NCI-H2107 treated with DMSO at 0.1 percent for 48 hours (cell line): ENCODE results near the gene NDUFB5.
A peak's percentile ranks its signal among the peaks of the same experiment; 100 is the strongest.

Experiments
- DNase-seq: peaks from one replicate; lab custom pipeline; 2025; ENCODE audit not compliant: unreplicated experiment; lab: John Stamatoyannopoulos, UW

The NDUFB5 gene

DNA sequence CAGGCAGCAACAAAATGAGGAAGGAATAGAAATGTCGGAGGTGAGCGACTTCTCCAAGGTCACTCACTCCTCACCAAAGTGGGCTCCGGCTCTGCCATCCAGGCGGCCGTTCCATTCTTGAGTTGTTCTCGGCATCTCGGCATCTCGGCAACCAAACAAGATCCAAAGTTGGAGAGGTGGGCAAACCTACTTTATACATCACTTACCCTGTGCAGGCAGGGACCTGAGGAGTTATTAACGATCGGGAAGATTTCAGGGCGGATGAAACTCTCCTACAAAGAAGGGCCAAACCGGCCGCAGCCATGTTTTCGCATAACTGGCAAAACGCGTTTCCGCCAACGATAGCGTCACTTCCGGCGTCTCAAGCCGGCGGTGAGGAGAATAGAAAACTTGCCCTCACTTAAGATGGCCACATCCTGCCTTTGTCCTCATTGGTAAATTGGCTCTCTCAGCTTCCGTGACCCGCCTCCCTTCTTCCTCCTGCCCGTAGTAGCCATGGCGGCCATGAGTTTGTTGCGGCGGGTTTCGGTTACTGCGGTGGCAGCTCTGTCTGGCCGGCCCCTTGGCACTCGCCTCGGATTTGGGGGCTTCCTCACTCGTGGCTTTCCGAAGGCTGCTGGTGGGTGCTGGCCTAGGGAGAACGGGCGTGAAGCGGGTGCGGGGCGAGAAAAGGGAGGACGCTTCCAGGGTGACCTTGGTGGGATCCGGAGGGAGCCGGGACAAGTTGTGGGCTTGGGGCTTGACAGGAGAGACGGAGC lies at the start of gene NDUFB5, which contains the start of gene MRPL47:
Gene NDUFB5 (plus strand): TSS at position 474 of the 758 bp plus-strand sequence. CDS start 22 bp downstream, at position 496.
Gene MRPL47 (minus strand): TSS at position 318 of the 758 bp plus-strand sequence. CDS start 14 bp downstream, at position 304.
- DNase-seq: peak; percentile 100

DNA sequence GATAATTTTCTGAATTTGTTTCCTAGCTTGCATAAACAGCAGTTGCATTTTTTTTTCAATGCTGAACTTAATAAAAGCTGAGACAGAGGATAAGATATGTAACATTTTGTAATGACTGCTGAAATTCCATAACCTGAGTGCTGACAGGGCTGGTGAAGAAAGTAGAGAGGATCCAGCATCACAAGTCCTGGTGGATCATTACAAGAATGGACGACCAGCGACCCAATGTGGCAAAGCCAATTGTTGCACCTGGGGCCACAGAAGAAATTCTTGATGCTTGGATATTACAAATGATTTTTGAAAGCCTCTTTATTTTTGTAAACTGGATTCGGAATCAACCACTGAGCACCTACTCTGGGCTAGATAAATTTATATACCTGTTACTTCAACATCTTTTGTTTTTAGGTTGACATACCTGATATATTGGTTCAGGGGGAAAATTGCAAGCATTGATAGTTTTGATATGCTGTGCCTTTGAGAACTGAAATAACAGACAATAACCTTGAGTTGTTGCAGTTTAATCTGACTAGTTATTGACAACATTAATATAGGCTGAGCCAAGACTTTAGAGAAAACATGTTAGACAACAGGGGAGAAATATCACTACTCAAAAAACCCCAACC lies 45.7 kb upstream of the NDUFB5 start:
- peak; percentile 75 for DNase-seq

DNA sequence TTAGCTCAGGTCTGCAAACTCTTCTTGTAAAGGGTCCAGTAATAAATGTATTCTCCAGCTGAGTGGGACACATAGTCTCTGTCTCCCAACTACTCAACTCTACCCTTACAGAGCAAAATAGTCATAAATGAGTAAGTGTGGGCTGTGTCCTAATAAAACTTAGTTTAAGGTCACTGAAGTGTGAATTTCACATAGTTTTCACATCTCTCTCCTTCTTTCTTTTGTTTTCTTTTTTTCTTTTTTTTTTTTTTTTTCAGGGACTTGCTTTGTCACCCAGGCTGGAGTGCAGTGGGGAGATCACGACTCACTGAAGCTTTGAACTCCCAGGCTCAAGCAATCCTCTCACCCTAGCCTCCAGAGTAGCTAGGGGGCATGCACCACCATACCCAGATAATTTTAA lies 43.8 kb upstream of the NDUFB5 start:
- no peak for DNase-seq

DNA sequence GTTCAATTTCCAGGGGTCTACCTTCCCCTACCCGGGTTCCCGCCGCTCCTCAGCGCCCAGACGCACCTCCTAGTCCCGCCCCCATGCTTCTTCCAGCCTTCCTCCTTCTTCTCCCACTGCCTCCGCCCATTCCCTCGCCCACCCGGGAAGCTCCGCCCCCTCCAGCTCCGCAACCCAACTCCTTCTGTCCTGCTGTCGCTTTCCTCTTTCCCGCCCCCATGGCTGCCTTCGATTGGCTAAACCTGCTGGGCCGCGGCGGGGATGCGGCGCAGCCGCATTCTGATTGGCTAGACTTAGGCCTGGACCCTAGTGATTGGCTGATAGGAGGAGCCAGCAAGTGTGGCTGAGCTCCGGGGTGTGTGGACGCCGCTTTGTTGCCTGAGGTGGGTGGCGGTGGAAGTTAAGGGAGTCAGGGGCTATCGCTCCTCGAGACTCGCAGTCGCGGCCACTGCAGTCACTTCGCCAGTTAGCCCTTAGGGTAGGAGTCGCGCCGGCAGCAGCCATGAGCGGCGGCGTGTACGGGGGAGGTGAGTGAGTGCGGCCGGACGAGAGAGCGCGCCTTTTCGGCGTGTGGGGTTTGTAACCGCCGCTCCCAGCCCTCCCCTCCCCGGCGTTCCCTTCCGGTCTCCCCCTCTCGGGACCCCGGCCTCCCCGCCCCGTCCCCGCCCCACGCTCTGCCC lies 41.9 kb upstream of the NDUFB5 start, which contains the start of gene ACTL6A:
Gene ACTL6A (plus strand): TSS at position 336 of the 680 bp plus-strand sequence. CDS start 167 bp downstream, at position 503.
- peak; percentile 100 for DNase-seq

DNA sequence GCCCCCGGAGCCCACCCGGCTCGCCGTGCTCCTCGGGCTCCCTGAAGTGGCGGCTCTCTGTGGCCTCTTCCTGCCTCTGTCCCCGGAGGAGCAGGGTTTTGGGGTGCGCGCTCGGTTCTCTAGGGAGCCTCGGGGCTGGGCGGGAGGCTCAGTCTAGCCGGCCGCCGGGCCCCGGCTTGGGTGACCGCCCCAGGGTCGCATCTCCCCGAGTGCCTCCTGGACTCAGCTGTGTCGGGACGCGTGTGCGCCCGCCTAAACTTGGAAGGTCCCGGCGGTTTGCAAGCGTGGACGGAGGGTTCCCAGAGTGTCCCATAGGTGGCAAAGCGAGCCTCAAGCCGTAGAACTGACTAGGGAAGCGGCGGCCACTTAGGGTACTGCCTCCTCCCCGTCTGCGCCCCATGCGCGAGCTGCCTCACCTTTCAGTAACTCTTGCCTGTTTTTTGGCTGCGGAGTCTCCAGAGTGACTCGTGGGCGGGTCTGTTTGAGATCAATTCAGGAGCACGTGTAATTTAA lies 41.3 kb upstream of the NDUFB5 start:
- DNase-seq: peak; percentile 76

DNA sequence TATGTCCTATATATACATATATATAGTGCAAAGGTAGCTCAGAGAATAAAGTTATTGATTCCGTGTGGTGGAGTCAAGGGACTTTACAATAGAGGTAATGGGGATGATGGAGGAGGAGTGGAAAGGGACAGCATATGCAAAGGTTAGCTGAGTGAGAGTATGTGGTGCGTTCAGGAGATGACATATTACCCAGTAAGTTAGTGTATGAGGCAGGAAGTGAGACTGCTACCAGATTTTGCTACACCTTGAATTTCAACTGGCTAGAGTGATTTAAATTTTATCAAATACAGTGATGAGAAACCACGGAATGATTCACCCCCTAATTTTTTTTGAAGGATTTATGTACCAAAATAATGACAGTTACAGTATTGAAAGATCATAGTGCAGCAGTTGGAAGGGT lies 39.1 kb upstream of the NDUFB5 start:
- DNase-seq: no peak

DNA sequence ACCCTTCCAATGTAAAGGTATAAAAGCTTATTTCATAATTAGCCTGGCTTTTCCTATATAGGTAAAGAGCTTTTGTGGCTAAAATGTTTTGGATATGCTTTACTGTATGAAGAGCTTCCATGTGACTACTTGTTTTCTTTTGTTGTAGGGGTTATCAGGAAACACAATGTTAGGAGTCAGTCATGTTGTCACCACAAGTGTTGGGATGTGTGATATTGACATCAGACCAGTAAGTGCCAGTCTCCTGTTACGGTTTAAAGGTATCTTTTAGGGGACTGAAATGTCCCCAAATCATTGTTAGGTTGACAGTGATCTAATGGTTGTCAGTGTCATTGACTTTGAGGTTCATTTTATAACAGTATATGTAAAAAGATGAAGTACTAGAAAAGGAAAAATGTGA lies 23.6 kb upstream of the NDUFB5 start:
- DNase-seq: no peak

DNA sequence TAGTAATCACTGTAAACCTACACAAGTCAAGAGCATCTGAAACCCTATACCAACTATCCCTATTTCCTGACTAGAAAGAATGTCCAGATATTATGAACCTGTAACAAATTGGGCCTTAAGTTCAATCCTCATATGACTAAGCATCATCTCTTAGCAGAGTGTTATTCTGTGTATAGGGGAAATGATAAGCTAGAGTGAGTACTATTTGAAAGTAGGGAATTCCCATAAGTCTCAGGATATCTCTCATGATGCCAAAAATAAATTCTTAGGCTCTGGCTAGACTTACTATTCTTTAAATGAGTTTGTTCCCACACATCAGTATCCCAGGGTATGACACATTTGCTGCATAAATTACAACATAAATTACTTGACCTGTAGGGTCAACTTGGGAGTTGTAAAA lies 15.5 kb upstream of the NDUFB5 start:
- no peak for DNase-seq

DNA sequence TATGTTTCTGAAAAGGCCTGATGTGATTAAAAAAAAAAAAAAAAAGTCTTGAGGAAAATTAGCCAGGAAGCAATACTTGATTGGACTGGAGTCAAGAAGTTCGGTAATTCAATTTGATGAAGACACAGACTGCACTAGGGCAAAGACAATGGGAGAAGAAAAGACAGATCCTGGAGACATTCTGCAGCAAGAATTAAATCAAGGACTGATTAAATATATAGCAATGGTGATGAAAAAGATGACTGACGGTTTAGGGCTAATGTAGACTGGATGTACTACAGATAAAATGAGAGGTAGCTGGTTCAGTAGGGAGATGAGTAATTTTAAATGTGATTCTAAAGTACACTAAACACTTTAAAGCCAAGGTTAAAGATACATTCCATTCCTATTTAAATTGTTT lies 13.9 kb upstream of the NDUFB5 start:
- no peak for DNase-seq

DNA sequence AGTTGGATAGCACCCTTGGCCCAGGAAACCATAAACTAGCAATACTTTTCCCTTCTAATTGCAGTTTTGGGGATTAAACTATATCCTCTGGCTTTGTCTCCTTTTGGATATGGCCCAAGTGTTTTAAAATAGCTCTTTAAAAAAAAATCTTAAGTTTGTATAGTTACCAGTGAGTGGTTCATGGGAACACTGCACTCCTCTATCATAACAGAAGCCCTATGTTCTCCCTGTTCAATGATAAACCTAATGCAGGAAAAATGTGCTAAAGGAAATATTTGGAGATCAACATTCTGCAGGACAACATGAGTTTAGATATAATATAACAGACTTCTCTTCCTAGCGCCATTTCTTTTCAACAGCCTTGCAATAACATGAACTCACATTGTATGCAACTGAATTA lies 13.3 kb upstream of the NDUFB5 start:
- no peak for DNase-seq

DNA sequence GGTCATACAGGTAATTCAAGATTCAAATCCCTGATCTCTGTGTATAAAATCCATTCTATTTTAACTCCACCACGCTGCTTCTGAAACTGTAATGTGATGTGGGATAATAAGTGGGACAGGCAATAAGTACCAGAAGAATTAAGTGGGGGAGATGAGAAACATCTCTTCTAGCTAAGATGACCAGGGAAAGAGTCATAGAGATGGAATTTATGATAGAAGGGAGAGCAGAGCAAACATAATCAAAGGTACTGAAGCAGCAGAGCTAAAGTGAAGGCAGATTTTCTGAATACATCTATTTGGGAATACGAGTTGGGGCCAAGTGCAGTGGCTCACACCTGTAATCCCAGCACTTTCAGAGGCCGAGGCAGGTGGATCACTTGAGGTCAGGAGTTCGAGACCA lies 5.1 kb upstream of the NDUFB5 start:
- no peak for DNase-seq

DNA sequence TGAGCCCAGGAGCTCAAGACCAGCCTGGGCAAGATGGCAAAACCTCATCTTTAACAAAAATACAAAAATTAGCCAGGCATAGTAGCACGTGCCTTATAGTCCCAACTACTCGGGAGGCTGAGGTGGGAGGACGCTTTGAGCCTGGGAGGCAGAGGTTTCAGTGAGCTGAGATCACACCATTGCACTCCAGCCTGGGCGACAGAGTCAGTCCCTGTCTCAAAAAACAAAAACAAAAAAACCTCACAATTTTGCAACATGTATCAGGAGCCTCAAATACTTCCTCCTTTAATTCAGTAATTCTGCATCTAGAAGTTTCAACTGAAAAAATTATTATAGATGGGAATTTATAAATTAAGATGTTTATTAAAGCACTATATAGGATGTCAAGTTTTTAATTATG lies 1.3 kb upstream of the NDUFB5 start:
- DNase-seq: no peak

DNA sequence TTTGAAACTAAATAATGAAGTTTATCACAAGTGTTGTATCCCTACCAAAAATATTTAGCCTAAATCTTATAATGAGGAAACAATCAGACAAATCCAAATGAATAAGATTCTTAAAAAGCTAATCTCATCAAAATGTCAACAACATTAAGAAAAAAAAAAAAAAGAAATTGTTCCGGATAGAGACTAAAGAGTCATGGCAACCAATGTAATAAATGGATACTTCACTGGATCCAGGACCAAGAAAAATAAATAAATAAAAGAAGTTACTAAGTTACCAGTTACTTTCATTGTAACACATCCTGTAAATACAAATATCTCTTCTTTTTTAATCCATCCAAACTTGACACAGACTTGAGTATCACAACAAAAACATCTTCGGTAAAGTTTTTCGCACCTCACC lies 763 bp upstream of the NDUFB5 start:
- no peak for DNase-seq

DNA sequence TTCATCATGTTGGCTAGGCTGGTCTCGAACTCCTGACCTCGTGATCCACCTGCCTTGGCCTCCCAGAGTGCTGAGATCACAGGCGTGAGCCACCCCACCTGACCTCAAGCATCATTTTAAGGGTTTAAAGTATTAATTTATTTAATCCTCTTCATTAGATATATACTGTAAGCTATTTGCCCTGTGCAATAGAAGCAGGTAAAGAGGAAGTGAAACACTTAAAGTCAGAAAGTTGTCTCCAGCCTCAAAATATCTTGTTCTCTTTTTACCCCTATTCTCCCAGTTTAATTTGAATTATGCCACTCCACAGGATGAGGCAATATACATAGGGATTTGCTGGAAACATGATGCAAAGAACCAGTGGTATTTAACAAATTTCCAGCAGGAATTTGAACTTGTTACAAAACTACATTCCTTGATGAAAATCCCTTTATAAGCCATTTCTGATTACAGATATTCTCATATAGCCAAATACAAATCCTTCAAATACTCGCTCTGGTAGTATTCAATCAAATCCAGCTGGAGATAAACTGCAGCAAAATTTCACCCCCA lies 2.0 kb downstream of the NDUFB5 start:
- DNase-seq: no peak

DNA sequence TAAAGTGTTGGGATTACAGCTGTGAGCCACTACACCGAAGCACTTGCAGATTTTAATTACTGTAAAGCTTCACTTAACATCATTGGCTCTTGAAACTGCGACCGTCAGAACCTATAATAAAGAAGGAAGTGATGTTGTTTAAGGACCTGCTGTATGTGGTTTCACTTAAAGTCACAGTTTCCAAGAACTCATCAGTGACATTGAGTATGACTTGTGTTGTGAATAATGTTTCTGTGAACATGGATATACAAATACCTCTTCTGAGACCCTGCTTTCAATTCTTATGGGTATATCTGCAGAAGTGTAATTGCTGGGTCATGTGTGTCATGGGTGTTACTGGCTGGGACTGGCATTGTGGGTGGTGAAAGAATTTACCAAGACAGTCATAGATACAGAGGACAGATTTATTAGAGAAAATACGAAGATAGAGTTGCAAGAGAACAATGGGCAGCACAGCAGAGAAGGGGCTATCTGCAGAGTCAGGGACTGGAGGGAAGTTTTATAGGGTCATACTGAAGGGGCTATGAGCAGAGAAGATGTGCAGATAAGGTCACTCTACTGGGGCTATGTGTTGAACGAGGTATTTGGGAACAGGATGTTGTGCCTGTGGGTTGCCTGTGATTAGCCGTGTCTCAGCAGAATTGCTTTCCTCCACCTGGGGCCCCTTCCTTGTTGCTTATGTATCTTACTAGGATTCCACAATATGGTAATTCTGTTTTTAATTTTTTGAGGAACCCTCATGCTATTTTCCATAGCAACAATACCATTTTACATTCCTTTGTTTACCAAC lies 4.5 kb downstream of the NDUFB5 start:
- DNase-seq: no peak

DNA sequence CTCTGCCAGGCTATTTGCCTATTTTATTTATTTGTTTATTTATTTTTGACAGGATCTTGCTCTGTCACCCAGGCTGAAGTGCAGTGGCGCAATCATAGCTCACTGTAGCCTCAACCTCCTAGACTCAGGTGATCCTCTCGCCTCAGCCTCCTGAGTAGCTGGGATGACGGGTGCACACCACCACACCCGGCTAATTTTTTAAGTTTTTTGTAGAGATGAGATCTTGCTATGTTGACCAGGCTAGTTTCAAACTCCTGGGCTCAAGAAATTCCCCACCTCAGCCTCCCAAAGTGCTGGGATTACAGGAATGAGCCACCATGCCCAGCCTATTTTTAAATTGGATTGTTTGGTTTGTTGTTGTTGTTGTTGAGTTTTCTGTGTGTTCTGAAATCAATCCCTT lies 5.5 kb downstream of the NDUFB5 start:
- no peak for DNase-seq

DNA sequence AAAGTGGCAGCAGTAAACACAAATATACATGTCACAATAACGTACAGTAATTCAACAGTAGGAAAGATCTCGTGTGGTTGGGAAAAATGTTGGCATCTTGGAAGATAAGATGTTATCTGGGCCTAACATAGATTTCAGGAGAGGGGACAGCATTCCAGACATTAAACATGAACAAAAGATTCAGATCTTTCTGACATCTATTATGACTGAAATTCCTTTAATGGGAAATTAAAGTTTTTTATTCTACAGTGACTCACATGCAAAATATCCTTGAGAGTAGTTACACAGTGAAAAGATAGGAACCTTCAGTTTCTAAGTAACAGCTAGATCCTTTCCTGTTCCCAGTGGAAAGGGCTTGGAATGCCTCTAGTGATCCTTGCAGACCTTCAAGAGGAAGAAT lies 9.2 kb downstream of the NDUFB5 start:
- DNase-seq: no peak

DNA sequence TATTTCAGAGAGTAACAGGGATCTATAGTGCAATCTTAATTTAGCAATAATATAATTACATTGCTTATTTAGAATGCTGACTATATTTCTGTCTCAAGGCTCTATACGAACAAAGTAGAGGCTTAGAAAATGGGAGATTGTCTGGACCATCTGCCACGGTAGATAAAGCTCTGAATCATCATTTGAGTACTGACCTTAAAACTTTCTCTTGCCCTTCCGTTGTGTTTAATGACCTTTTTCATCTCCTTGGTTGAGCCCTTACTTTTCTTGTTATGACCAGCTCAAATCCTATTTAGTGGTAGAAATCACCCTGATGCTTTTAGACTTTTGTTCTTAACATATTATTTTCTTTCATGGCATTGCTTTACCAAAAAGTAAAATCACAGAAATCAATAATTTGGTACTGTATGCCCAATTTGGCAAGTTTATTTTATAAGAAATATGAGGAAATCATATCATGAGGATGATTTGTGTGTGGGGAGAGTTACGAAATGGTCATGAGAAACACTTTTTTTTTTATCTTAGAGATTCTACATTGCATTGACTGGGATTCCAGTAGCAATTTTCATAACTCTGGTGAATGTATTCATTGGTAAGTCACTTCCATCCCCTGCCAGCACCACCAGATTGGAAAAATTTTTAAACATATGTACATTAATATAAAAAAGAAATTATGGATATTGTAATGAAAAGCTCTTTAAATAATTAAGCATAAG lies 11.0 kb downstream of the NDUFB5 start:
- DNase-seq: no peak

DNA sequence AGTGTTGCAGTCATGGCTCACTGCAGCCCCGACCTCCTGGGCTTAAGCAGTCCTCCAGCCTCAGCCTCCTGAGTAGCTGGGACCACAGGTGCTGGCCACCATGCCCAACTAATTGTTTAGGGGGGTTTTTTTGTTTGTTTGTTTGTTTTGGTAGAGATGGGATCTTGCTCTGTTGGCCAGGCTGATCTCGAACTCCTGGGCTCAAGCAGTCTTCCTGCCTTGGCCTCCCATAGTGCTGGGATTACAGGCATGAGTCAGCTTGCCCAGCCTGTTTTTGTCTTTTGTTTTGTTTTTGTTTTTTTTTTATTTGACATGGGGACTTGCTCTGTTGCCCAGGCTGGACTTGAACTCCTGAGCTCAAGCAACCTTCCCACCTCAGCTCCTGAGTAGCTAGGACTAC lies 17.4 kb downstream of the NDUFB5 start:
- DNase-seq: no peak

DNA sequence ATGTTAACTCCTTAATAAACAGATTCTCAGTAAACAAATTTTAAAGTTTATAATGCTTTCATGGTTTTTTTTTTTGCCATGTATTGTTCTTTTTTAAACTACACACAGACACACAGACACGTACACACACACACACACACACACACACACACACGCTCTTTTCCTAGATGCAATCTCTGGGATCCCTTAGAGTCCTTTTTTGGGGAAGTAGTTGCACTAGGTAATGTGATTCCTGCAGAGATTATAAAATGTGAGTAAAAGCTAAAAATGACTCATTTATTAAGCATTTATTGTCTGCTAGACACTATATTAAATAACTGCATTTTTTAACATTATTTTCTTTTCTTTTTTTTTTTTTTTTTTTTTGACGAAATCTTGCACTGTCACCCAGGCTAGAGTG lies 19.9 kb downstream of the NDUFB5 start:
- DNase-seq: no peak
